SK-N-MC (cell line): ENCODE measurements around the gene MRPS18B.

Source experiments
- EZH2 ChIP-seq: fragments of 200-600 bp; sonication (generic); IDR thresholded peaks from one replicate; pipeline ENCODE4 v1.6.1; 2017; ENCODE audit warnings: antibody characterized with exemption
- FOXP2 ChIP-seq: optimal IDR thresholded peaks from 2 replicates; pipeline ENCODE3; 2011; ENCODE audit warnings: mild to moderate bottlenecking, moderate library complexity; ENCODE audit not compliant: insufficient read depth; ENCODE audit errors: extremely low read length, control extremely low read depth
- POLR2AphosphoS5 ChIP-seq: IDR thresholded peaks from 2 replicates; pipeline ENCODE4 v1.6.1; 2012; ENCODE audit warnings: mild to moderate bottlenecking, low read depth, low read length, borderline replicate concordance

- TF ChIP-seq FOXP2 (no peak), EZH2 (no peak), POLR2AphosphoS5 (no peak)
Observed at GRCh38 chr6:30657454-30657853, 39.8 kb downstream of the MRPS18B start.
